Naive thymus-derived CD4-positive, alpha-beta T cell (primary cell): ENCODE results near the gene SSTR1. TPM values are rescaled to one million over a fixed set of nuclear protein-coding genes. Genes with fewer than 3 reads are reported as not detected.

Source experiments
- ATAC-seq: fragments of 150-1000 bp; cut with Tn5 transposase; 2 replicates; pipeline ENCODE4 v1.10.0; 2021; ENCODE audit warnings: mild to moderate bottlenecking, moderate library complexity
- CTCF ChIA-PET: fragments of 350-600 bp; sonication (Branson Sonifier 250); formaldehyde crosslinking; loops from one replicate; lab custom pipeline; 2021; ENCODE audit warnings: antibody characterized with exemption; lab: Charles Lee
- POLR2A ChIA-PET: fragments of 350-600 bp; sonication (Branson Sonifier 250); formaldehyde crosslinking; loops from one replicate; lab custom pipeline; 2021; ENCODE audit warnings: antibody characterized with exemption, inconsistent platforms; lab: Charles Lee
- DNase-seq, 9 donors: peaks; one replicate each; pipeline versions ENCODE4 v3.0.0 to v3.0.0-alpha.2; 2020 to 2022; ENCODE audit warnings: mixed read lengths in 1 of 9
- H3K27ac ChIP-seq: one replicate; pipeline ENCODE4 v1.7.0; 2013; ENCODE audit warnings: mild to moderate bottlenecking, low read depth, low read length, moderate library complexity
- H3K27me3 ChIP-seq, 2 donors: one replicate each; pipeline ENCODE4 v1.7.0; 2013; ENCODE audit warnings: low read length in 2 of 2, mild to moderate bottlenecking in 2 of 2, moderate library complexity in 2 of 2; ENCODE audit not compliant: control insufficient read depth in 2 of 2, insufficient read depth in 2 of 2
- H3K36me3 ChIP-seq, 3 experiments: 1 replicate in 2 of 3; 2 replicates in 1 of 3; pipeline ENCODE4 v1.7.0; 2013; ENCODE audit warnings: low read length in 3 of 3, mild to moderate bottlenecking in 3 of 3, moderate library complexity in 1 of 3; ENCODE audit not compliant: insufficient read depth in 3 of 3, control insufficient read depth in 2 of 3
- H3K4me1 ChIP-seq, 2 donors: one replicate each; pipeline ENCODE4 v1.7.0; 2013; ENCODE audit warnings: low read length in 2 of 2, mild to moderate bottlenecking in 2 of 2, moderate library complexity in 1 of 2; ENCODE audit not compliant: control insufficient read depth in 2 of 2, insufficient read depth in 2 of 2
- H3K4me3 ChIP-seq: 2 replicates; pipeline ENCODE4 v1.7.0; 2013; ENCODE audit warnings: mild to moderate bottlenecking, low read length
- H3K9me3 ChIP-seq, 3 experiments: 1 replicate in 2 of 3; 2 replicates in 1 of 3; pipeline ENCODE4 v1.7.0; 2013; ENCODE audit warnings: low read length in 3 of 3; ENCODE audit not compliant: control insufficient read depth in 2 of 3
- H3K27ac Mint-ChIP-seq, 9 donors: one replicate each; pipeline ENCODE4 v1.8.0; 2020 to 2022; ENCODE audit warnings: mixed read lengths in 9 of 9, mild to moderate bottlenecking in 8 of 9, moderate library complexity in 5 of 9, inconsistent platforms in 2 of 9
- H3K27me3 Mint-ChIP-seq, 5 donors: one replicate each; pipeline ENCODE4 v1.8.0; 2021 to 2022; ENCODE audit warnings: mixed read lengths in 5 of 5, mild to moderate bottlenecking in 1 of 5
- H3K36me3 Mint-ChIP-seq, 5 donors: one replicate each; pipeline ENCODE4 v1.8.0; 2020 to 2022; ENCODE audit warnings: mixed read lengths in 5 of 5, mild to moderate bottlenecking in 3 of 5, inconsistent platforms in 1 of 5
- H3K4me1 Mint-ChIP-seq, 7 donors: one replicate each; pipeline ENCODE4 v1.8.0; 2020 to 2022; ENCODE audit warnings: mixed read lengths in 7 of 7, mild to moderate bottlenecking in 3 of 7, inconsistent platforms in 1 of 7
- H3K4me3 Mint-ChIP-seq, 10 donors: one replicate each; pipeline ENCODE4 v1.8.0; 2020 to 2022; ENCODE audit warnings: mild to moderate bottlenecking in 10 of 10, mixed read lengths in 10 of 10, moderate library complexity in 6 of 10, inconsistent platforms in 2 of 10
- H3K9me3 Mint-ChIP-seq, 11 donors: one replicate each; pipeline ENCODE4 v1.8.0; 2020 to 2022; ENCODE audit warnings: mixed read lengths in 11 of 11, mild to moderate bottlenecking in 4 of 11, inconsistent platforms in 1 of 11, moderate library complexity in 1 of 11
- intact Hi-C, 2 donors: fragments of 100-400 bp; cut with micrococcal nuclease; formaldehyde crosslinking; loops; one replicate each; pipeline ENCODE4 v1.15.1; 2023
- polyA plus RNA-seq, 2 donors: library from polyadenylated mRNA; unstranded; fragments of 300-500 nt; fragmentation: Illumina TruSeq; gene quantifications; one replicate each; pipeline ENCODE4 v1.2.3, GENCODE V29; 2021
- total RNA-seq, 6 experiments: library from RNA in 5 of 6; stranded (reverse) in 5 of 6; gene quantifications; 1 replicate in 5 of 6; 2 replicates in 1 of 6; pipeline ENCODE4 v1.2.3 and lab custom pipeline; 2021 to 2026

The SSTR1 gene
- total and polyA plus RNA-seq, 7 experiments from 2014 or later, result not detected

GRCh38 chr14:38176379-38176778 is 31.3 kb upstream of the SSTR1 start:
- H3K4me3 Mint-ChIP-seq, result no peak overlapping the region
- no peak overlapping the region for H3K27ac Mint-ChIP-seq
- ATAC-seq, result no peak
- H3K36me3 Mint-ChIP-seq, result peaks cover 0 to 8% (median 6%) of the 10 kb centered on the region in 5 donors
- Histone ChIP-seq H3K27ac (no peak overlapping the region), H3K36me3 (no peaks in the 10 kb centered on the region), H3K4me1 (no peaks in the 10 kb centered on the region), H3K9me3 (no peaks in the 10 kb centered on the region), H3K4me3 (no peak overlapping the region), H3K27me3 (no peaks in the 10 kb centered on the region)
- no peak for DNase-seq
- CTCF ChIA-PET, result no interaction called here
- POLR2A ChIA-PET, result no interaction called here
- peaks cover 0 to 9% (median 4%) of the 10 kb centered on the region in 5 donors for H3K27me3 Mint-ChIP-seq
- peaks cover 0 to 16% (median 6%) of the 10 kb centered on the region in 11 donors for H3K9me3 Mint-ChIP-seq
- intact Hi-C loops, result no loop called here
- H3K4me1 Mint-ChIP-seq, result peaks cover 0 to 4% (median 0%) of the 10 kb centered on the region in 7 donors

GRCh38 chr14:38184132-38184531 is 23.6 kb upstream of the SSTR1 start:
- Histone ChIP-seq H3K36me3 (no peaks in the 10 kb centered on the region), H3K9me3 (no peaks in the 10 kb centered on the region), H3K4me3 (no peak overlapping the region), H3K4me1 (no peaks in the 10 kb centered on the region), H3K27me3 (no peaks in the 10 kb centered on the region), H3K27ac (no peak overlapping the region)
- intact Hi-C loops, result no loop called here
- no peak for ATAC-seq
- Mint-ChIP-seq H3K27ac (no peak overlapping the region), H3K36me3 (peaks cover 0 to 5% (median 3%) of the 10 kb centered on the region in 5 donors), H3K4me3 (no peak overlapping the region), H3K27me3 (no peaks in the 10 kb centered on the region), H3K9me3 (peaks cover 0 to 12% (median 3%) of the 10 kb centered on the region in 11 donors), H3K4me1 (peaks cover 0 to 20% (median 15%) of the 10 kb centered on the region in 7 donors)
- no peak for DNase-seq
- POLR2A ChIA-PET, result no interaction called here
- CTCF ChIA-PET, result no interaction called here

GRCh38 chr14:38185671-38186070 is 22.0 kb upstream of the SSTR1 start:
- intact Hi-C loops, result no loop called here
- no peaks in the 10 kb centered on the region for H3K4me1 ChIP-seq

GRCh38 chr14:38186216-38186615 is 21.5 kb upstream of the SSTR1 start:
- Histone ChIP-seq H3K4me1 (no peaks in the 10 kb centered on the region), H3K4me3 (no peak overlapping the region), H3K27me3 (no peaks in the 10 kb centered on the region), H3K9me3 (no peaks in the 10 kb centered on the region), H3K27ac (no peak overlapping the region), H3K36me3 (no peaks in the 10 kb centered on the region)
- intact Hi-C loops, result no loop called here
- H3K27ac Mint-ChIP-seq, result peak overlapping the region in 2 of 9 donors; percentile 45 to 48
- H3K4me3 Mint-ChIP-seq, result no peak overlapping the region
- ChIA-PET CTCF (no interaction called here), POLR2A (no interaction called here)
- no peak for DNase-seq
- ATAC-seq, result no peak
- H3K36me3 Mint-ChIP-seq, result no peaks in the 10 kb centered on the region
- H3K27me3 Mint-ChIP-seq, result no peaks in the 10 kb centered on the region
- peaks cover 0 to 20% (median 15%) of the 10 kb centered on the region in 7 donors for H3K4me1 Mint-ChIP-seq
- H3K9me3 Mint-ChIP-seq, result peaks cover 0 to 7% (median 0%) of the 10 kb centered on the region in 11 donors

More at GRCh38 chr14:38185671-38186070, 22.0 kb upstream of the SSTR1 start:
- DNase-seq, result no peak
- POLR2A ChIA-PET, result no interaction called here
- Mint-ChIP-seq H3K36me3 (no peaks in the 10 kb centered on the region), H3K4me3 (no peak overlapping the region), H3K27ac (no peak overlapping the region), H3K9me3 (peaks cover 0 to 7% (median 0%) of the 10 kb centered on the region in 11 donors), H3K4me1 (peaks cover 0 to 20% (median 15%) of the 10 kb centered on the region in 7 donors), H3K27me3 (no peaks in the 10 kb centered on the region)
- H3K9me3 ChIP-seq, result no peaks in the 10 kb centered on the region
- no peak for ATAC-seq
- H3K27ac ChIP-seq, result no peak overlapping the region
- no peak overlapping the region for H3K4me3 ChIP-seq
- H3K36me3 ChIP-seq, result no peaks in the 10 kb centered on the region
- CTCF ChIA-PET, result interaction anchor here (0.6 kb wide), 1 partner anchor 63 kb away, joined by 3 read pairs; no protein-coding TSS in a partner anchor
- H3K27me3 ChIP-seq, result no peaks in the 10 kb centered on the region

- H3K9me3 Mint-ChIP-seq, result peaks cover 0 to 7% (median 0%) of the 10 kb centered on the region in 11 donors
- intact Hi-C loops, result no loop called here
- CTCF ChIA-PET, result no interaction called here
These were observed 20.2 kb upstream of the SSTR1 start for GRCh38 chr14:38187528-38187927.

GRCh38 chr14:38189930-38190726 is 17.6 kb upstream of the SSTR1 start:
- Histone ChIP-seq H3K4me3 (no peak overlapping the region), H3K9me3 (no peaks in the 10 kb centered on the region), H3K27ac (no peak overlapping the region), H3K36me3 (no peaks in the 10 kb centered on the region), H3K4me1 (no peaks in the 10 kb centered on the region), H3K27me3 (no peaks in the 10 kb centered on the region)
- no peaks in the 10 kb centered on the region for H3K36me3 Mint-ChIP-seq
- peaks cover 0 to 18% (median 15%) of the 10 kb centered on the region in 7 donors for H3K4me1 Mint-ChIP-seq
- CTCF ChIA-PET, result no interaction called here
- ATAC-seq (no peak), DNase-seq (no peak)
- peaks cover 0 to 5% (median 0%) of the 10 kb centered on the region in 11 donors for H3K9me3 Mint-ChIP-seq
- intact Hi-C loops, result no loop called here
- H3K4me3 Mint-ChIP-seq, result no peak overlapping the region
- POLR2A ChIA-PET, result no interaction called here
- H3K27ac Mint-ChIP-seq, result no peak overlapping the region
- H3K27me3 Mint-ChIP-seq, result peaks cover 0 to 5% (median 0%) of the 10 kb centered on the region in 5 donors

More at GRCh38 chr14:38187528-38187927, 20.2 kb upstream of the SSTR1 start:
- H3K27me3 ChIP-seq, result no peaks in the 10 kb centered on the region
- ATAC-seq (no peak), DNase-seq (no peak)
- no peaks in the 10 kb centered on the region for H3K36me3 ChIP-seq
- H3K4me1 ChIP-seq, result no peaks in the 10 kb centered on the region
- POLR2A ChIA-PET, result no interaction called here
- Mint-ChIP-seq H3K27me3 (peaks cover 0 to 5% (median 0%) of the 10 kb centered on the region in 5 donors), H3K36me3 (no peaks in the 10 kb centered on the region), H3K27ac (no peak overlapping the region), H3K4me3 (no peak overlapping the region), H3K4me1 (peaks cover 0 to 20% (median 15%) of the 10 kb centered on the region in 7 donors)
- no peaks in the 10 kb centered on the region for H3K9me3 ChIP-seq
- H3K27ac ChIP-seq, result no peak overlapping the region
- H3K4me3 ChIP-seq, result no peak overlapping the region
